A549 (cell line): ENCODE measurements around the gene LSM14B. TPM values are rescaled to one million over a fixed set of nuclear protein-coding genes. Genes with fewer than 3 reads are reported as not detected.

Experiments
- ATAC-seq, 2 experiments: fragments of 200-7000 bp in 1 of 2; fragments of >200 bp in 1 of 2; cut with Nextera tagmentation in 1 of 2; cut with Tn5 transposase in 1 of 2; 3 replicates each; pipeline versions ENCODE4 v1.8.0 to v1.9.1; 2018 to 2020; ENCODE audit warnings: mild to moderate bottlenecking in 1 of 2, moderate library complexity in 1 of 2
- CTCF ChIA-PET: fragments of 300-600 bp; sonication (Branson Sonifier 250); formaldehyde crosslinking; extraction: SDS; loops from one replicate; lab custom pipeline; 2021; ENCODE audit warnings: antibody characterized with exemption, inconsistent platforms; lab: Yijun Ruan, JAX
- POLR2A ChIA-PET: fragments of 350-600 bp; formaldehyde crosslinking; extraction: SDS; loops from one replicate; lab custom pipeline; 2021; ENCODE audit warnings: antibody characterized with exemption, inconsistent platforms; lab: Yijun Ruan, JAX
- DNase-seq, 2 experiments: peaks; one replicate each; pipeline versions ENCODE4 v3.0.0 to v3.0.0-alpha.2; 2011 to 2016; ENCODE audit warnings: low read depth in 1 of 2, low spot score in 1 of 2
- FAIRE-seq: peaks from 2 replicates; lab custom pipeline; 2011; peaks lifted over from hg19 to GRCh38; lab: Jason Lieb, UNC
- H3K27ac ChIP-seq, 2 experiments: fragments of >200 bp; sonication (Bioruptor Twin); formaldehyde crosslinking; 3 replicates each; pipeline ENCODE4 v1.5.1; 2016 to 2017
- H3K4me1 ChIP-seq: fragments of >200 bp; sonication (Bioruptor Twin); formaldehyde crosslinking; 3 replicates; pipeline ENCODE4 v1.6.1; 2016
- H3K4me2 ChIP-seq: fragments of >200 bp; sonication (Bioruptor Twin); formaldehyde crosslinking; 3 replicates; pipeline ENCODE4 v1.6.1; 2016
- H3K4me3 ChIP-seq: fragments of >200 bp; sonication (Bioruptor Twin); formaldehyde crosslinking; 3 replicates; pipeline ENCODE4 v1.5.1; 2016
- H3K9me3 ChIP-seq: fragments of >200 bp; sonication (Bioruptor Twin); formaldehyde crosslinking; 3 replicates; pipeline ENCODE4 v1.6.1; 2016
- BHLHE40 ChIP-seq: IDR thresholded peaks from 2 replicates; pipeline ENCODE4 v1.6.1; 2012; ENCODE audit warnings: low read depth, low read length, inconsistent platforms
- CBX2 ChIP-seq: fragments of 200-600 bp; sonication (generic); IDR thresholded peaks from 2 replicates; pipeline ENCODE4 v1.6.1; 2016; ENCODE audit warnings: low read depth, mild to moderate bottlenecking, borderline replicate concordance
- CBX8 ChIP-seq: fragments of 200-600 bp; sonication (generic); IDR thresholded peaks from 2 replicates; pipeline ENCODE4 v1.6.1; 2016
- CEBPB ChIP-seq, 2 experiments: fragments of >200 bp in 1 of 2; sonication (Bioruptor Twin) in 1 of 2; formaldehyde crosslinking in 1 of 2; IDR thresholded peaks; 2 replicates each; pipeline ENCODE4 v1.6.1; 2012 to 2016
- EP300 ChIP-seq, 2 experiments: fragments of >200 bp; sonication (Bioruptor Twin); formaldehyde crosslinking; IDR thresholded peaks; 2 replicates in 1 of 2; 3 replicates in 1 of 2; pipeline ENCODE4 v1.6.1; 2016 to 2017
- ESRRA ChIP-seq: fragments of 150-350 bp; IDR thresholded peaks from 2 replicates; pipeline ENCODE4 v1.6.1; 2014; ENCODE audit warnings: mild to moderate bottlenecking, low read length, borderline replicate concordance
- HEYL ChIP-seq: fragments of 250-450 bp; sonication (Bioruptor Pico); IDR thresholded peaks from 2 replicates; pipeline ENCODE4 v1.8.0; 2021; ENCODE audit warnings: mild to moderate bottlenecking, moderate library complexity
- HOXB13 ChIP-seq: fragments of 250-450 bp; sonication (Bioruptor Pico); IDR thresholded peaks from 2 replicates; pipeline ENCODE4 v1.5.0; 2020; ENCODE audit warnings: low read depth, mild to moderate bottlenecking, moderate library complexity
- HOXB5 ChIP-seq: fragments of 250-450 bp; sonication (Bioruptor Pico); IDR thresholded peaks from 2 replicates; pipeline ENCODE4 v1.5.0; 2020; ENCODE audit warnings: mild to moderate bottlenecking, moderate library complexity
- JUN ChIP-seq, 2 experiments: fragments of >200 bp; sonication (Bioruptor Twin); formaldehyde crosslinking; IDR thresholded peaks; 2 replicates in 1 of 2; 3 replicates in 1 of 2; pipeline ENCODE4 v1.6.1; 2016 to 2017
- KDM1A ChIP-seq: fragments of 200-600 bp; sonication (generic); IDR thresholded peaks from 2 replicates; pipeline ENCODE4 v1.6.1; 2016; ENCODE audit warnings: low read depth, mild to moderate bottlenecking
- MAFK ChIP-seq: fragments of 450-650 bp; IDR thresholded peaks from 2 replicates; pipeline ENCODE4 v1.6.1; 2014; ENCODE audit not compliant: partially characterized antibody
- NFE2L2 ChIP-seq: fragments of 150-350 bp; conservative IDR thresholded peaks from 2 replicates; pipeline ENCODE4 v1.6.1; 2014; ENCODE audit warnings: low read length
- NPAS2 ChIP-seq: fragments of 250-450 bp; sonication (Bioruptor Pico); IDR thresholded peaks from 2 replicates; pipeline ENCODE4 v1.8.0; 2022; ENCODE audit warnings: mild to moderate bottlenecking, moderate library complexity, borderline replicate concordance
- PHF8 ChIP-seq: fragments of 200-600 bp; sonication (generic); IDR thresholded peaks from 2 replicates; pipeline ENCODE4 v1.6.1; 2016; ENCODE audit warnings: low read depth, mild to moderate bottlenecking, antibody characterized with exemption, moderate library complexity, borderline replicate concordance
- POLR2A ChIP-seq: IDR thresholded peaks from 2 replicates; pipeline ENCODE4 v1.6.1; 2012; ENCODE audit warnings: mild to moderate bottlenecking, low read length
- POLR2AphosphoS2 ChIP-seq: conservative IDR thresholded peaks from 2 replicates; pipeline ENCODE4 v1.6.1; 2012; ENCODE audit warnings: low read length, improper control_type of control experiment, inconsistent platforms
- RAD21 ChIP-seq, 2 experiments: fragments of >200 bp in 1 of 2; sonication (Bioruptor Twin) in 1 of 2; formaldehyde crosslinking in 1 of 2; IDR thresholded peaks in 1 of 2; conservative IDR thresholded peaks in 1 of 2; 2 replicates in 1 of 2; 3 replicates in 1 of 2; pipeline ENCODE4 v1.6.1; 2012 to 2018; ENCODE audit warnings: inconsistent platforms in 1 of 2
- RCOR1 ChIP-seq: fragments of 150-350 bp; IDR thresholded peaks from 2 replicates; pipeline ENCODE4 v1.6.1; 2014; ENCODE audit warnings: antibody characterized with exemption, low read length, low read depth
- RFX5 ChIP-seq: fragments of 450-650 bp; IDR thresholded peaks from 2 replicates; pipeline ENCODE4 v1.7.1; 2014; ENCODE audit warnings: antibody characterized with exemption, mild to moderate bottlenecking, moderate library complexity
- SMC3 ChIP-seq: fragments of >200 bp; sonication (Bioruptor Twin); formaldehyde crosslinking; IDR thresholded peaks from 3 replicates; pipeline ENCODE4 v1.6.1; 2018; ENCODE audit warnings: inconsistent platforms
- TFCP2L1 ChIP-seq: fragments of 250-450 bp; sonication (Bioruptor Pico); IDR thresholded peaks from 2 replicates; pipeline ENCODE4 v1.5.0; 2021; ENCODE audit warnings: mild to moderate bottlenecking
- ZNF302 ChIP-seq: fragments of 250-450 bp; sonication (Bioruptor Pico); IDR thresholded peaks from 2 replicates; pipeline ENCODE4 v1.9.0; 2021; ENCODE audit warnings: inconsistent platforms, mild to moderate bottlenecking, moderate library complexity
- WGBS: methylation state at CpG from one replicate; pipeline ENCODE4 v1.1.6; 2017; ENCODE audit errors: missing lambda C conversion rate; 5-methylcytosine and 5-hydroxymethylcytosine counted together
- polyA minus RNA-seq: library from RNA; depleted of rRNA, polyadenylated mRNA; stranded (reverse); fragments of >200 nt; gene quantifications from 2 replicates; pipeline ENCODE4 v1.2.3, GENCODE V29; 2011; rRNA and poly(A)+ RNA removed
- polyA plus RNA-seq, 4 experiments: library from polyadenylated mRNA; depleted of rRNA in 3 of 4; stranded (reverse); fragments of >200 nt; fragmentation: RNase III in 1 of 4; extraction: RNeasy Plus Mini Kit Qiagen cat#74134 plus additional on column Dnase treatment in 1 of 4; gene quantifications; 2 replicates in 3 of 4; 3 replicates in 1 of 4; pipeline ENCODE4 v1.2.3, GENCODE V29; 2011 to 2017
- TF ChIP-seq, protein P1 (sequence below): IDR thresholded peaks from 2 replicates; pipeline ENCODE4 v1.6.1; 2012; ENCODE audit warnings: low read depth, borderline replicate concordance
- TF ChIP-seq, protein P2 (sequence below): fragments of 450-650 bp; IDR thresholded peaks from 2 replicates; pipeline ENCODE4 v1.6.1; 2014; ENCODE audit warnings: antibody characterized with exemption
- TF ChIP-seq, protein P3 (sequence below): fragments of >200 bp; sonication (Bioruptor Twin); formaldehyde crosslinking; IDR thresholded peaks from 3 replicates; pipeline ENCODE4 v1.6.1; 2016
- TF ChIP-seq, protein P4 (sequence below): fragments of 200-600 bp; sonication (generic); IDR thresholded peaks from 2 replicates; pipeline ENCODE4 v1.6.1; 2016; ENCODE audit warnings: antibody characterized with exemption, mild to moderate bottlenecking, moderate library complexity
- TF ChIP-seq, protein P5 (sequence below): fragments of 250-450 bp; sonication (Bioruptor Pico); IDR thresholded peaks from 2 replicates; pipeline ENCODE4 v1.5.0; 2021; ENCODE audit warnings: mild to moderate bottlenecking, moderate library complexity, borderline replicate concordance
- TF ChIP-seq, protein P6 (sequence below): fragments of 150-350 bp; IDR thresholded peaks from 2 replicates; pipeline ENCODE4 v1.6.1; 2014; ENCODE audit warnings: low read depth, mild to moderate bottlenecking, low read length

LSM14B gene
- polyA plus RNA-seq (2011; rRNA removed), result 18.3 and 22.7 TPM in 2 replicates
- 29.0 and 41.2 TPM in 2 replicates for polyA plus RNA-seq (2012; cell fraction: cytosol; rRNA removed)
- 37.0 and 43.1 TPM in 2 replicates for polyA plus RNA-seq (2012; cell fraction: nucleus; rRNA removed)
- 26.5 to 28.1 TPM (median 27.7 TPM) in 3 replicates for polyA plus RNA-seq (2017; fragmentation: RNase III; extraction: RNeasy Plus Mini Kit Qiagen cat#74134 plus additional on column Dnase treatment)
- 19.9 and 20.3 TPM in 2 replicates for polyA minus RNA-seq

DNA sequence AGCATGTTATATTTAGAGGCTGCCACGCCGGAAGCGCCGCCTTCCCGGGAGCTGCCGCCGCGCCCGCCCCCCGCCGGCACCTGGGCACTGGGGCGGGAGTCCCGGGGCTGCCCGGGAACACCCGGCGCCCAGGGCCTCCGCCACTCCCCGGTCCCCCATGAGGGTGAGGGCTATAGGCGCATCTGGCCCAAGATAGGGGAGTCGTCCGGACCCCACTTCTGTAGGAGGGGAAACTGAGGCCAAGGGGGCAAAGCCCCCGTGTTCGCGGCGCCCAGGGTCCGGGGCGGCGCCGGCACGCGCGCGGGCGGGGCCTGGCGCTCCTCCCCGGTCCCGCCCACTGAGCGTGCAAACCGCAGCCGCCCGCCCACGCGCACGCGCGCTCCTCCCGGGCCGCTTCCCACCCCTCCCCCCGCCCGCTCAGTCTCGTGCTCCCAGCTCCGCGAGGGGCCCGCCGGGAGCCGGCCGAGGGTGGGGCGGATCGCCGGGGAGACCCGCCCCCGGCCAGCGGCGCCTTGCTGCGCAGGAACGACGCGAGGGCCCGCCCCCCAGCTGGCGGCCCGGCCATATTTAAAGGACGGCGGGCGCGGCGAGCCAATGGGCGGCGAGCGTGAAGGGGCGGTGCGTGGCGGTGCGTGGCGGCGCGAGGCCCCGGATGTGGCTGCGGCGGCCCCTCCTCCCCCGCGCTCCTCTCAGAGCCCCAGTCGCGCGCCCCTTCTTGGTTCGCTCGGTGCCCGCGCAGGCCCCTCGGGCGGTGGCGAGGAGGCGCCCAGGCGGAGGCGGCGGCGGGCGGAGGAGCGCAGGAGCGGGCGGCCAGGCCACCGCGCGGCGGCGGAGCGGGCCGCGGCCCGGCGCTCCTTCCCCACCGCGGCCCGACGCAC is at the start of gene LSM14B:
LSM14B (plus strand) TSS at position 700 of the 878 bp plus-strand sequence. CDS start 192 bp downstream, outside the sequence.
- ATAC-seq (peak; percentile 75 to 83), DNase-seq (peak; percentile 93 to 96), FAIRE-seq (no peak)
- Histone ChIP-seq H3K4me2 (peak within 1 kb of the TSS; percentile 95), H3K4me3 (peak within 1 kb of the TSS; percentile 69), H3K4me1 (peaks cover 11% of the 10 kb centered on the region), H3K9me3 (peaks cover 6% of the 10 kb centered on the region; the same call in 1 of the 3 replicates), H3K27ac (peak within 1 kb of the TSS; percentile 90 to 98)
- POLR2A ChIA-PET, result interaction anchor here (0.6 to 2.5 kb wide), 9 partner anchors 12 to 265 kb away, joined by 3 to 37 read pairs (median 4); partner anchors contain the start of genes PSMA7, RPS21, SS18L1 and TAF4
- under 1% methylated on average over 21 of the region's 124 CpGs for WGBS
- CTCF ChIA-PET, result interaction anchor here (0.8 to 2.6 kb wide), 5 partner anchors 10 to 111 kb away, joined by 3 to 8 read pairs (median 6); partner anchors contain the start of gene TAF4
- TF ChIP-seq RAD21 (conservative IDR thresholded peaks at IDR 0.05 in 1 of 2, IDR thresholded peaks at IDR 0.05 in 1 of 2) (no peak), RCOR1 (no peak), PHF8 (peak; percentile 53), JUN (IDR thresholded peaks at IDR 0.05) (peak; percentile 8 to 54; a peak in 3 of 5 replicates), CBX8 (no peak), EP300 (IDR thresholded peaks at IDR 0.05) (no peak; a peak in 1 of 5 replicates), RFX5 (no peak), HOXB13 (CRISPR knock-in tag) (no peak), POLR2A (peak; percentile 38; the same call in 1 of the 2 replicates), HEYL (CRISPR knock-in tag) (no peak), CEBPB (IDR thresholded peaks at IDR 0.05) (no peak), NPAS2 (CRISPR knock-in tag) (no peak), HOXB5 (CRISPR knock-in tag) (no peak), SMC3 (no peak; the same call in 2 of the 3 replicates), NFE2L2 (no peak), BHLHE40 (peak; percentile 95), ZNF302 (CRISPR knock-in tag) (no peak), ESRRA (no peak), KDM1A (no peak), MAFK (no peak), POLR2AphosphoS2 (no peak), CBX2 (no peak), TFCP2L1 (CRISPR knock-in tag) (no peak)
- TF ChIP-seq, protein P1, sequence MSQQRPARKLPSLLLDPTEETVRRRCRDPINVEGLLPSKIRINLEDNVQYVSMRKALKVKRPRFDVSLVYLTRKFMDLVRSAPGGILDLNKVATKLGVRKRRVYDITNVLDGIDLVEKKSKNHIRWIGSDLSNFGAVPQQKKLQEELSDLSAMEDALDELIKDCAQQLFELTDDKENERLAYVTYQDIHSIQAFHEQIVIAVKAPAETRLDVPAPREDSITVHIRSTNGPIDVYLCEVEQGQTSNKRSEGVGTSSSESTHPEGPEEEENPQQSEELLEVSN, result peak; percentile 29
- TF ChIP-seq, protein P2, sequence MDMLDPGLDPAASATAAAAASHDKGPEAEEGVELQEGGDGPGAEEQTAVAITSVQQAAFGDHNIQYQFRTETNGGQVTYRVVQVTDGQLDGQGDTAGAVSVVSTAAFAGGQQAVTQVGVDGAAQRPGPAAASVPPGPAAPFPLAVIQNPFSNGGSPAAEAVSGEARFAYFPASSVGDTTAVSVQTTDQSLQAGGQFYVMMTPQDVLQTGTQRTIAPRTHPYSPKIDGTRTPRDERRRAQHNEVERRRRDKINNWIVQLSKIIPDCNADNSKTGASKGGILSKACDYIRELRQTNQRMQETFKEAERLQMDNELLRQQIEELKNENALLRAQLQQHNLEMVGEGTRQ, result no peak
- TF ChIP-seq, protein P3, sequence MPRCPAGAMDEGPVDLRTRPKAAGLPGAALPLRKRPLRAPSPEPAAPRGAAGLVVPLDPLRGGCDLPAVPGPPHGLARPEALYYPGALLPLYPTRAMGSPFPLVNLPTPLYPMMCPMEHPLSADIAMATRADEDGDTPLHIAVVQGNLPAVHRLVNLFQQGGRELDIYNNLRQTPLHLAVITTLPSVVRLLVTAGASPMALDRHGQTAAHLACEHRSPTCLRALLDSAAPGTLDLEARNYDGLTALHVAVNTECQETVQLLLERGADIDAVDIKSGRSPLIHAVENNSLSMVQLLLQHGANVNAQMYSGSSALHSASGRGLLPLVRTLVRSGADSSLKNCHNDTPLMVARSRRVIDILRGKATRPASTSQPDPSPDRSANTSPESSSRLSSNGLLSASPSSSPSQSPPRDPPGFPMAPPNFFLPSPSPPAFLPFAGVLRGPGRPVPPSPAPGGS, result peak; percentile 39; the same call in 2 of the 3 replicates
- TF ChIP-seq, protein P4, sequence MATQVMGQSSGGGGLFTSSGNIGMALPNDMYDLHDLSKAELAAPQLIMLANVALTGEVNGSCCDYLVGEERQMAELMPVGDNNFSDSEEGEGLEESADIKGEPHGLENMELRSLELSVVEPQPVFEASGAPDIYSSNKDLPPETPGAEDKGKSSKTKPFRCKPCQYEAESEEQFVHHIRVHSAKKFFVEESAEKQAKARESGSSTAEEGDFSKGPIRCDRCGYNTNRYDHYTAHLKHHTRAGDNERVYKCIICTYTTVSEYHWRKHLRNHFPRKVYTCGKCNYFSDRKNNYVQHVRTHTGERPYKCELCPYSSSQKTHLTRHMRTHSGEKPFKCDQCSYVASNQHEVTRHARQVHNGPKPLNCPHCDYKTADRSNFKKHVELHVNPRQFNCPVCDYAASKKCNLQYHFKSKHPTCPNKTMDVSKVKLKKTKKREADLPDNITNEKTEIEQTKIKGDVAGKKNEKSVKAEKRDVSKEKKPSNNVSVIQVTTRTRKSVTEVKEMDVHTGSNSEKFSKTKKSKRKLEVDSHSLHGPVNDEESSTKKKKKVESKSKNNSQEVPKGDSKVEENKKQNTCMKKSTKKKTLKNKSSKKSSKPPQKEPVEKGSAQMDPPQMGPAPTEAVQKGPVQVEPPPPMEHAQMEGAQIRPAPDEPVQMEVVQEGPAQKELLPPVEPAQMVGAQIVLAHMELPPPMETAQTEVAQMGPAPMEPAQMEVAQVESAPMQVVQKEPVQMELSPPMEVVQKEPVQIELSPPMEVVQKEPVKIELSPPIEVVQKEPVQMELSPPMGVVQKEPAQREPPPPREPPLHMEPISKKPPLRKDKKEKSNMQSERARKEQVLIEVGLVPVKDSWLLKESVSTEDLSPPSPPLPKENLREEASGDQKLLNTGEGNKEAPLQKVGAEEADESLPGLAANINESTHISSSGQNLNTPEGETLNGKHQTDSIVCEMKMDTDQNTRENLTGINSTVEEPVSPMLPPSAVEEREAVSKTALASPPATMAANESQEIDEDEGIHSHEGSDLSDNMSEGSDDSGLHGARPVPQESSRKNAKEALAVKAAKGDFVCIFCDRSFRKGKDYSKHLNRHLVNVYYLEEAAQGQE, result peak; percentile 44; the same call in 1 of the 2 replicates
- TF ChIP-seq, protein P5, sequence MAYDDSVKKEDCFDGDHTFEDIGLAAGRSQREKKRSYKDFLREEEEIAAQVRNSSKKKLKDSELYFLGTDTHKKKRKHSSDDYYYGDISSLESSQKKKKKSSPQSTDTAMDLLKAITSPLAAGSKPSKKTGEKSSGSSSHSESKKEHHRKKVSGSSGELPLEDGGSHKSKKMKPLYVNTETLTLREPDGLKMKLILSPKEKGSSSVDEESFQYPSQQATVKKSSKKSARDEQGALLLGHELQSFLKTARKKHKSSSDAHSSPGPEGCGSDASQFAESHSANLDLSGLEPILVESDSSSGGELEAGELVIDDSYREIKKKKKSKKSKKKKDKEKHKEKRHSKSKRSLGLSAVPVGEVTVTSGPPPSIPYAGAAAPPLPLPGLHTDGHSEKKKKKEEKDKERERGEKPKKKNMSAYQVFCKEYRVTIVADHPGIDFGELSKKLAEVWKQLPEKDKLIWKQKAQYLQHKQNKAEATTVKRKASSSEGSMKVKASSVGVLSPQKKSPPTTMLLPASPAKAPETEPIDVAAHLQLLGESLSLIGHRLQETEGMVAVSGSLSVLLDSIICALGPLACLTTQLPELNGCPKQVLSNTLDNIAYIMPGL (CRISPR knock-in tag), result no peak
- TF ChIP-seq, protein P6, sequence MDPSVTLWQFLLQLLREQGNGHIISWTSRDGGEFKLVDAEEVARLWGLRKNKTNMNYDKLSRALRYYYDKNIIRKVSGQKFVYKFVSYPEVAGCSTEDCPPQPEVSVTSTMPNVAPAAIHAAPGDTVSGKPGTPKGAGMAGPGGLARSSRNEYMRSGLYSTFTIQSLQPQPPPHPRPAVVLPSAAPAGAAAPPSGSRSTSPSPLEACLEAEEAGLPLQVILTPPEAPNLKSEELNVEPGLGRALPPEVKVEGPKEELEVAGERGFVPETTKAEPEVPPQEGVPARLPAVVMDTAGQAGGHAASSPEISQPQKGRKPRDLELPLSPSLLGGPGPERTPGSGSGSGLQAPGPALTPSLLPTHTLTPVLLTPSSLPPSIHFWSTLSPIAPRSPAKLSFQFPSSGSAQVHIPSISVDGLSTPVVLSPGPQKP, result no peak
